Transverse colon (tissue), 4 donors: ENCODE data around the gene RSBN1. TPM values are rescaled to one million over a fixed set of nuclear protein-coding genes. Genes with fewer than 3 reads are reported as not detected.

Source experiments
- DNase-seq: peaks from one replicate; pipeline ENCODE4 v3.0.0-alpha.2; 2019
- H3K27ac ChIP-seq, 4 donors: fragments of 200-600 bp; sonication (generic); 2 replicates each; pipeline ENCODE4 v1.5.1; 2016 to 2018; ENCODE audit warnings: inconsistent platforms in 4 of 4
- H3K27me3 ChIP-seq: fragments of 200-600 bp; sonication (generic); 2 replicates; pipeline ENCODE4 v1.5.1; 2017; ENCODE audit warnings: inconsistent platforms
- H3K36me3 ChIP-seq, 4 donors: fragments of 200-600 bp; sonication (generic); 2 replicates each; pipeline ENCODE4 v1.5.1; 2017 to 2019; ENCODE audit warnings: inconsistent platforms in 4 of 4
- H3K4me1 ChIP-seq, 4 donors: fragments of 200-600 bp; sonication (generic); 2 replicates each; pipeline ENCODE4 v1.5.1; 2017 to 2020; ENCODE audit warnings: inconsistent platforms in 4 of 4
- H3K4me3 ChIP-seq, 4 donors: fragments of 200-600 bp; sonication (generic); 1 replicate in 1 of 4; 2 replicates in 3 of 4; pipeline versions ENCODE4 v1.5.1 to v1.6.1; 2017 to 2019; ENCODE audit warnings: inconsistent platforms in 4 of 4
- H3K9me3 ChIP-seq, 2 donors: fragments of 200-600 bp; sonication (generic); 2 replicates each; pipeline ENCODE4 v1.5.1; 2017 to 2019; ENCODE audit warnings: inconsistent platforms in 2 of 2
- EP300 ChIP-seq: sonication (generic); formaldehyde crosslinking; IDR thresholded peaks from one replicate; pipeline ENCODE4 v1.6.1; 2017; ENCODE audit warnings: antibody characterized with exemption, low read depth
- POLR2A ChIP-seq: fragments of 450-650 bp; IDR thresholded peaks from one replicate; pipeline ENCODE4 v1.6.1; 2016; ENCODE audit warnings: antibody characterized with exemption, mild to moderate bottlenecking, moderate library complexity
- POLR2AphosphoS5 ChIP-seq, 3 donors: sonication (generic); formaldehyde crosslinking; IDR thresholded peaks; one replicate each; pipeline ENCODE4 v1.6.1; 2016; ENCODE audit warnings: antibody characterized with exemption in 3 of 3
- WGBS, 2 donors: methylation state at CpG; one replicate each; pipeline ENCODE4 v1.1.5; 2018; ENCODE audit warnings: low coverage in 1 of 2; 5-methylcytosine and 5-hydroxymethylcytosine counted together
- in situ Hi-C, 4 donors: fragments of 200-750 bp; cut with MboI; loops; one replicate each; pipeline versions ENCODE4 v1.15.0 to v1.15.1; 2017; ENCODE audit warnings: low sequenced_read_pairs in 3 of 4, low pct_ligation_motif_present in 1 of 4, low pct_unique_long_range_greater_than_20kb in 1 of 4
- intact Hi-C: fragments of 100-400 bp; cut with DNase I; formaldehyde crosslinking; loops from one replicate; pipeline ENCODE4 v1.15.1; 2023; ENCODE audit warnings: low total_unique reads
- total RNA-seq, 4 donors: library from RNA; depleted of rRNA; stranded (reverse); fragments of >200 nt; gene quantifications; one replicate each; pipeline ENCODE4 v1.1.0, GENCODE V29; 2016
- TF ChIP-seq, protein P1 (sequence below), 5 experiments: fragments of 200-600 bp in 3 of 5; fragments of 450-650 bp in 2 of 5; sonication (generic) in 3 of 5; IDR thresholded peaks; 1 replicate in 2 of 5; 2 replicates in 3 of 5; pipeline ENCODE4 v1.5.1; 2016 to 2017; ENCODE audit warnings: antibody characterized with exemption in 5 of 5, inconsistent platforms in 3 of 5, mild to moderate bottlenecking in 2 of 5, moderate library complexity in 1 of 5

The RSBN1 gene
- total RNA-seq, 4 donors from 2014 or later = 26.6 to 42.7 (median 31.8) TPM

DNA sequence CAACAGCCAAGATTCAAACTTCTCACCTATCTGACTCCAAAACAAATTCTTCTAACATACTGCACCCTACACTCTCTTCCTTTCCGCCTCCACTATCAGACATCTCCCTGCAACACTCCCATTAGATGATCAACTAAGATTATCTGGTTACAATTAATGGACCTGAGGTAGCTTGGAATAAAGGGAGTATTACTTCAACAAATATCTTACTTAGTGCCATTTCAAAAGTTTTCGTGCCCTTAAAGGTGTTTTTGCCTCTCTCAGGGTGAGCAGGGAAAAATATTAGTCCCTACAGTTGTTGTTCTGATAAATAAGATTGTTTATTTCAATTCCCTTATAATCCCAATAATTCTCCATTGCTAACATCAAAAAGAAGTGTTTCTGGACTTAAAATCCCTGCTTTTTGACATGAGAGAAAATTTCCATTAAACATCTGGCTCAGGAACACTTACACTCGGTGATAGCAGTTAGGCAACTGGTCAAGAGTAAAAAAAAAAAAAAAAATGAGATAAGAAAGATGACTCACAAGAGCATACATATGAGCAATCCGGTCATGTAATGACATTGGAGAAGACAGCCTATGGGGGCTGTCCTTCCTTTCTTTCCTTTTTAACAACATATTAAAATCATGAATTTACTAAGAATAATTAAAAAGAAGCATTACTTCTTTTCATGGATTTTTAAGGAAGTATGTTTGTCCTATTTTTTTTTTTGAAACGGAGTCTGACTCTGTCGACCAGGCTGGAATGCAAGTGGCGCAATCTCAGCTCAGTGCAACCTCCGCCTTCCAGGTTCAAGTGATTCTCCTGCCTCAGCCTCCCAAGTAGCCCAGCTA is 7.6 kb downstream of the RSBN1 start:
- Histone ChIP-seq H3K4me1 (peaks cover 26 to 92% (median 41%) of the 10 kb centered on the region in 4 donors), H3K27me3 (no peaks in the 10 kb centered on the region), H3K27ac (peak overlapping the region in 2 of 4 donors; percentile 26 to 42), H3K9me3 (no peaks in the 10 kb centered on the region), H3K4me3 (no peak overlapping the region), H3K36me3 (no peaks in the 10 kb centered on the region)
- TF ChIP-seq POLR2AphosphoS5 (IDR thresholded peaks at IDR 0.05) = no peak
- no peak for TF ChIP-seq POLR2A
- intact Hi-C loops = no loop called here
- WGBS, 2 donors = 66 to 69% methylated on average over 7 to 8 of the region's 8 CpGs
- DNase-seq = no peak
- in situ Hi-C loops = loop anchor here in 1 of 4 donors (25.0 kb wide), 1 partner anchor 667 kb away; no protein-coding TSS in a partner anchor

DNA sequence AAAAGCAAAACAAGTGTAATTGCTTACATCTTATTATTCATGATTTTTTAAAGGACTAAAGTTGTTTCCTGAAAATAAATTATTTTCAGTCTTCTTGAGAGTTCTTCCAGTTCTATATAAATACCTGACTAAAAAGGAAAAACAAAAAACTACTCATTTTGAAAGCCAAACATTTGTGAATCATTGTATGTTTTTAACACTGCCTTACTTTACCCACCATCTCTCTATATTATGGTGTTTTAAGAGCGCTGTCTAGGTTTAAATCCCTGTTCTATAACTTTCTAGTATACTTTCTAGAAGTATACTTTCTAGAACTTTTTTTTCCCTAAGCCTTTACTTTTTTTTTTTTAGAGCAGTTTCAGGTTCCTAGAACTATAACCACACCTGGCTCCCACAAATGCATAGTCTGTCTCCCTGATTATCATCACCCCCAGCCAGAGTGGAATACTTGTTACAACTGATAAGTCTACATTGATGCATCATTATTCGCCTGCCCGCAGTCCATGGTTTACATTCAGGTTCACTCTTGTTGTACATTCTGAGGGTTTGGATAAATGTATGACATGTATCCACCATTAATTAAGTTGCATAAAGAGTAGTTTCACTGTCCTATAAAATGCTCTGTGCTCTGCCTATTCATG is 9.8 kb downstream of the RSBN1 start:
- H3K36me3 ChIP-seq = peaks cover 0 to 3% (median 0%) of the 10 kb centered on the region in 4 donors
- peaks cover 18 to 79% (median 32%) of the 10 kb centered on the region in 4 donors for H3K4me1 ChIP-seq
- H3K9me3 ChIP-seq = no peaks in the 10 kb centered on the region
- H3K27ac ChIP-seq = no peak overlapping the region
- TF ChIP-seq, protein P1, sequence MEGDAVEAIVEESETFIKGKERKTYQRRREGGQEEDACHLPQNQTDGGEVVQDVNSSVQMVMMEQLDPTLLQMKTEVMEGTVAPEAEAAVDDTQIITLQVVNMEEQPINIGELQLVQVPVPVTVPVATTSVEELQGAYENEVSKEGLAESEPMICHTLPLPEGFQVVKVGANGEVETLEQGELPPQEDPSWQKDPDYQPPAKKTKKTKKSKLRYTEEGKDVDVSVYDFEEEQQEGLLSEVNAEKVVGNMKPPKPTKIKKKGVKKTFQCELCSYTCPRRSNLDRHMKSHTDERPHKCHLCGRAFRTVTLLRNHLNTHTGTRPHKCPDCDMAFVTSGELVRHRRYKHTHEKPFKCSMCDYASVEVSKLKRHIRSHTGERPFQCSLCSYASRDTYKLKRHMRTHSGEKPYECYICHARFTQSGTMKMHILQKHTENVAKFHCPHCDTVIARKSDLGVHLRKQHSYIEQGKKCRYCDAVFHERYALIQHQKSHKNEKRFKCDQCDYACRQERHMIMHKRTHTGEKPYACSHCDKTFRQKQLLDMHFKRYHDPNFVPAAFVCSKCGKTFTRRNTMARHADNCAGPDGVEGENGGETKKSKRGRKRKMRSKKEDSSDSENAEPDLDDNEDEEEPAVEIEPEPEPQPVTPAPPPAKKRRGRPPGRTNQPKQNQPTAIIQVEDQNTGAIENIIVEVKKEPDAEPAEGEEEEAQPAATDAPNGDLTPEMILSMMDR (IDR thresholded peaks at IDR 0.05) = no peak
- TF ChIP-seq POLR2A = no peak
- no peak for TF ChIP-seq POLR2AphosphoS5 (IDR thresholded peaks at IDR 0.05)
- no peak for TF ChIP-seq EP300
- no peak for DNase-seq
- in situ Hi-C loops = loop anchor here in 1 of 4 donors (25.0 kb wide), 1 partner anchor 665 kb away; no protein-coding TSS in a partner anchor
- intact Hi-C loops = no loop called here
- 92 to 98% methylated on average over 3 of the region's 3 CpGs for WGBS, 2 donors
- no peaks in the 10 kb centered on the region for H3K27me3 ChIP-seq
- H3K4me3 ChIP-seq = no peak overlapping the region

DNA sequence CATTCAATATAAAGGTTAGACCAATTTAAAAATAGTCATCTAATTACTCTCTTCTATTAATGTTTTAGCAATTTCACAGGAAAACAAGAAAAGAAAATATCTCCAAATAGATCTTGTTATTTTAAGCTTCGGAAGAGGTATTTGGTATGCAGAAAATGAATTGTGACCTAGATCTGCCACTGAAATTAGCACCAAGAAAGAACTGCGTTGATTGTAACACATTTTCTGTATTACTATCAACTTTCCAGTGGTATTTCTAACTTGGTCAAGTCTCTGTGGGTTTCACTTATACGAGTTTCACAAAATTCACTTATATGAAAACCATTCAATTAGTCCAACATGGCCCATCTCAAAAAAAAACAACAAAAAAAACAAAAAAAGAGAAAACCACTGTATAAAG is 11.8 kb downstream of the RSBN1 start:
- H3K36me3 ChIP-seq = peaks cover 0 to 13% (median 4%) of the 10 kb centered on the region in 4 donors
- H3K4me1 ChIP-seq = peaks cover 18 to 59% (median 30%) of the 10 kb centered on the region in 4 donors
- 68 to 71% methylated on average over 3 of the region's 3 CpGs for WGBS, 2 donors
- DNase-seq = no peak
- in situ Hi-C loops = loop anchor here in 1 of 4 donors (25.0 kb wide), 1 partner anchor 663 kb away; no protein-coding TSS in a partner anchor
- intact Hi-C loops = no loop called here
- H3K27me3 ChIP-seq = no peaks in the 10 kb centered on the region
- H3K4me3 ChIP-seq = no peak overlapping the region
- H3K9me3 ChIP-seq = no peaks in the 10 kb centered on the region
- no peak overlapping the region for H3K27ac ChIP-seq
- TF ChIP-seq, protein P1 (IDR thresholded peaks at IDR 0.05) = no peak
- no peak for TF ChIP-seq POLR2AphosphoS5 (IDR thresholded peaks at IDR 0.05)
- no peak for TF ChIP-seq POLR2A
- TF ChIP-seq EP300 = no peak

DNA sequence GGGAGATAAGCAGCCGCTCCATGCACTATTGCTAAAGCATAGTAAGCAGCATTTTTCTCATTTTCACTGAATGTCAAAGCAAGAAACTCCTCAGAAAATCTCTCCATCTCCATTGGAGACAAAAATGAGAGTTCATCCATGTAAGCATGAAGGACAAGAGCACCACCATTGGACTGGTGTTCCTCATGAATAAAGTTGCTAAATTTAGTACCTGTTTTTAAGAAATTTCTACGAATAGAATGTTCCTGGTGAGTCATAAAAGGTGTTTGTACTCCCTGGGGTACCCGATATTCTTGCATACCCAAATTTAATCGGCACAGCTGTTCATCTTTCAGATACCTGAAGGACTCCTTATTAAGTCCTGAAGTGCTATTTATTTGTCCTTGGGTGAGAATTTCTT is 14.8 kb downstream of the RSBN1 start:
- H3K4me1 ChIP-seq = peaks cover 3 to 38% (median 10%) of the 10 kb centered on the region in 4 donors
- no peak for TF ChIP-seq EP300
- TF ChIP-seq POLR2A = no peak
- no peak for TF ChIP-seq POLR2AphosphoS5 (IDR thresholded peaks at IDR 0.05)
- TF ChIP-seq, protein P1 (IDR thresholded peaks at IDR 0.05) = no peak
- no peak for DNase-seq
- in situ Hi-C loops = no loop called here
- 84 to 89% methylated on average over 4 of the region's 4 CpGs for WGBS, 2 donors
- no peak overlapping the region for H3K4me3 ChIP-seq
- intact Hi-C loops = no loop called here
- H3K9me3 ChIP-seq = no peaks in the 10 kb centered on the region
- no peaks in the 10 kb centered on the region for H3K27me3 ChIP-seq
- H3K36me3 ChIP-seq = peaks cover 0 to 13% (median 5%) of the 10 kb centered on the region in 4 donors
- no peak overlapping the region for H3K27ac ChIP-seq
